ENCODE data around the gene EIF2B2. TPM values are rescaled to one million over a fixed set of nuclear protein-coding genes. Genes with fewer than 3 reads are reported as not detected.

Gene EIF2B2
- total and polyA plus RNA-seq, 4 donors: 19.6 to 45.2 (median 35.0) TPM

GRCh38 chr14:74954947-74955228 lies 47.8 kb upstream of the EIF2B2 start:
- H3K4me1 ChIP-seq (ENCODE audit: control insufficient read depth in 5 of 5, insufficient read depth in 5 of 5, low read length in 5 of 5): peaks cover 0 to 57% (median 13%) of the 10 kb centered on the region in 5 donors
- no peak for TF ChIP-seq CTCF (IDR thresholded peaks at IDR 0.05; ENCODE audit: control extremely low read depth, extremely low read depth)
- H3K9me3 ChIP-seq (ENCODE audit: control insufficient read depth in 4 of 4, insufficient read depth in 3 of 4, low read length in 3 of 4): no peaks in the 10 kb centered on the region
- no peak overlapping the region for H3K9ac ChIP-seq (ENCODE audit: insufficient read depth in 1 of 2, low read length in 2 of 2)
- peak overlapping the region in 1 of 2 donors; percentile 56 for H3K27ac ChIP-seq (ENCODE audit: low read depth in 1 of 2, low read length in 1 of 2)
- ATAC-seq (ENCODE audit: insufficient read depth, low FRiP score): no peak
- 0 to 4% methylated on average over 3 of the region's 3 CpGs for WGBS, 2 donors
- DNase-seq: peak in 1 of 3 donors; percentile 35
- H3K36me3 ChIP-seq (ENCODE audit: control insufficient read depth in 4 of 4, insufficient read depth in 4 of 4, low read length in 4 of 4): peaks cover 0 to 4% (median 0%) of the 10 kb centered on the region in 4 donors
- no peaks in the 10 kb centered on the region for H3K27me3 ChIP-seq (ENCODE audit: control insufficient read depth in 3 of 3, insufficient read depth in 3 of 3, low read length in 2 of 3)
- peak overlapping the region; percentile 45 for H3K4me3 ChIP-seq

- Histone ChIP-seq H3K4me1 (ENCODE audit: control insufficient read depth in 5 of 5, insufficient read depth in 5 of 5, low read length in 5 of 5) (peaks cover 0 to 54% (median 13%) of the 10 kb centered on the region in 5 donors), H3K4me3 (peak within 1 kb of the TSS; percentile 45), H3K36me3 (ENCODE audit: control insufficient read depth in 4 of 4, insufficient read depth in 4 of 4, low read length in 4 of 4) (peaks cover 0 to 4% (median 0%) of the 10 kb centered on the region in 4 donors), H3K27ac (ENCODE audit: low read depth in 1 of 2, low read length in 1 of 2) (peak within 1 kb of the TSS; percentile 8 to 56), H3K9me3 (ENCODE audit: control insufficient read depth in 4 of 4, insufficient read depth in 3 of 4, low read length in 3 of 4) (no peaks in the 10 kb centered on the region), H3K27me3 (ENCODE audit: control insufficient read depth in 3 of 3, insufficient read depth in 3 of 3, low read length in 2 of 3) (no peaks in the 10 kb centered on the region), H3K9ac (ENCODE audit: insufficient read depth in 1 of 2, low read length in 2 of 2) (no peak within 1 kb of the TSS)
- no peak for TF ChIP-seq CTCF (IDR thresholded peaks at IDR 0.05; ENCODE audit: control extremely low read depth, extremely low read depth)
- DNase-seq (peak; percentile 63 to 75 (median 74)), ATAC-seq (ENCODE audit: insufficient read depth, low FRiP score) (peak; percentile 84)
- WGBS, 2 donors: 5 to 8% methylated on average over 56 to 73 of the region's 73 CpGs
Observed at GRCh38 chr14:74955229-74956026, 47.3 kb upstream of the EIF2B2 start, which contains the start of gene PGF. PGF (minus strand) TSS chr14:74955597; CDS start chr14:74955242, 355 bp downstream.

GRCh38 chr14:74956027-74956279 lies 46.8 kb upstream of the EIF2B2 start:
- H3K4me3 ChIP-seq: no peak overlapping the region
- no peak overlapping the region for H3K27ac ChIP-seq (ENCODE audit: low read depth in 1 of 2, low read length in 1 of 2)
- no peaks in the 10 kb centered on the region for H3K9me3 ChIP-seq (ENCODE audit: control insufficient read depth in 4 of 4, insufficient read depth in 3 of 4, low read length in 3 of 4)
- no peak for TF ChIP-seq CTCF (IDR thresholded peaks at IDR 0.05; ENCODE audit: control extremely low read depth, extremely low read depth)
- peaks cover 0 to 49% (median 10%) of the 10 kb centered on the region in 5 donors for H3K4me1 ChIP-seq (ENCODE audit: control insufficient read depth in 5 of 5, insufficient read depth in 5 of 5, low read length in 5 of 5)
- ATAC-seq (ENCODE audit: insufficient read depth, low FRiP score) (no peak), DNase-seq (no peak)
- H3K27me3 ChIP-seq (ENCODE audit: control insufficient read depth in 3 of 3, insufficient read depth in 3 of 3, low read length in 2 of 3): no peaks in the 10 kb centered on the region
- H3K36me3 ChIP-seq (ENCODE audit: control insufficient read depth in 4 of 4, insufficient read depth in 4 of 4, low read length in 4 of 4): peaks cover 0 to 4% (median 0%) of the 10 kb centered on the region in 4 donors
- WGBS, 2 donors: 87 to 90% methylated on average over 9 of the region's 9 CpGs
- H3K9ac ChIP-seq (ENCODE audit: insufficient read depth in 1 of 2, low read length in 2 of 2): no peak overlapping the region

Data from lung (tissue), 12 donors.